IMR-90 (cell line): ENCODE measurements around the gene SPTLC2. TPM values are rescaled to one million over a fixed set of nuclear protein-coding genes. Genes with fewer than 3 reads are reported as not detected.

ENCODE experiments used
- ATAC-seq: fragments of 200-7000 bp; cut with Tn5 transposase; 2 replicates; pipeline ENCODE4 v1.9.1; 2020; ENCODE audit warnings: low read depth, mild to moderate bottlenecking, moderate library complexity
- BruUV-seq: library from RNA; stranded (reverse); fragments of 400-500 nt; replicated peaks from 2 replicates; lab custom pipeline; 2021; lab: Mats Ljungman, UMichigan
- CTCF ChIA-PET: fragments of 300-600 bp; formaldehyde crosslinking; extraction: SDS; loops from one replicate; lab custom pipeline; 2021; ENCODE audit warnings: antibody characterized with exemption; lab: Yijun Ruan, JAX
- POLR2A ChIA-PET: fragments of 300-600 bp; sonication (Branson Sonifier 250); formaldehyde crosslinking; loops from one replicate; lab custom pipeline; 2022; ENCODE audit warnings: antibody characterized with exemption; ENCODE audit not compliant: unreplicated experiment; lab: Charles Lee
- DNase-seq: peaks from one replicate; pipeline ENCODE4 v3.0.0; 2013
- H2AFZ ChIP-seq: replicated peaks from 2 replicates; pipeline ENCODE3; 2013; ENCODE audit warnings: low read length, mild to moderate bottlenecking; ENCODE audit not compliant: poor library complexity
- H2AK5ac ChIP-seq: 2 replicates; pipeline ENCODE4 v1.6.1; 2013; ENCODE audit warnings: low read depth, low read length, inconsistent platforms
- H2AK9ac ChIP-seq: replicated peaks from 2 replicates; pipeline ENCODE3; 2013; ENCODE audit warnings: mild to moderate bottlenecking, low read depth, low read length, moderate library complexity; ENCODE audit not compliant: poor library complexity
- H2BK120ac ChIP-seq: 2 replicates; pipeline ENCODE4 v1.6.1; 2013; ENCODE audit warnings: low read depth, low read length, inconsistent platforms
- H2BK15ac ChIP-seq: 3 replicates; pipeline ENCODE4 v1.6.1; 2013; ENCODE audit warnings: low read depth, low read length, inconsistent platforms
- H2BK20ac ChIP-seq: 2 replicates; pipeline ENCODE4 v1.6.1; 2013; ENCODE audit warnings: low read depth, mild to moderate bottlenecking, inconsistent platforms, low read length, moderate library complexity
- H2BK5ac ChIP-seq: 2 replicates; pipeline ENCODE4 v1.6.1; 2013; ENCODE audit warnings: mild to moderate bottlenecking, low read depth, low read length, inconsistent platforms; ENCODE audit not compliant: poor library complexity, severe bottlenecking
- H3K14ac ChIP-seq: replicated peaks from 2 replicates; pipeline ENCODE4 v1.6.1; 2013; ENCODE audit warnings: low read depth, low read length, inconsistent platforms
- H3K18ac ChIP-seq: 2 replicates; pipeline ENCODE4 v1.6.1; 2013; ENCODE audit warnings: low read depth, low read length, control low read depth
- H3K23ac ChIP-seq: 2 replicates; pipeline ENCODE4 v1.6.1; 2013; ENCODE audit warnings: low read depth, low read length, inconsistent platforms
- H3K27ac ChIP-seq: 2 replicates; pipeline ENCODE4 v1.5.1; 2013; ENCODE audit warnings: mild to moderate bottlenecking, control low read depth, low read length; ENCODE audit not compliant: insufficient read depth
- H3K27me3 ChIP-seq: 2 replicates; pipeline ENCODE4 v1.6.1; 2013; ENCODE audit warnings: low read length; ENCODE audit not compliant: control insufficient read depth, insufficient read depth
- H3K36me3 ChIP-seq: 2 replicates; pipeline ENCODE4 v1.6.1; 2013; ENCODE audit warnings: low read length, mixed read lengths; ENCODE audit not compliant: control insufficient read depth, insufficient read depth
- H3K4ac ChIP-seq: 2 replicates; pipeline ENCODE4 v1.6.1; 2013; ENCODE audit warnings: low read depth, low read length, inconsistent platforms
- H3K4me1 ChIP-seq: 2 replicates; pipeline ENCODE4 v1.6.1; 2013; ENCODE audit warnings: low read length, mixed read lengths; ENCODE audit not compliant: control insufficient read depth, insufficient read depth
- H3K4me2 ChIP-seq: 2 replicates; pipeline ENCODE4 v1.6.1; 2013; ENCODE audit warnings: low read depth, mild to moderate bottlenecking, control low read depth, low read length, moderate library complexity
- H3K4me3 ChIP-seq: 2 replicates; pipeline ENCODE4 v1.5.1; 2013; ENCODE audit warnings: low read depth, mild to moderate bottlenecking, control low read depth, low read length, moderate library complexity; ENCODE audit not compliant: insufficient read depth
- H3K56ac ChIP-seq: 2 replicates; pipeline ENCODE4 v1.6.1; 2013; ENCODE audit warnings: low read length, inconsistent platforms; ENCODE audit not compliant: insufficient read depth; ENCODE audit errors: extremely low read depth
- H3K79me1 ChIP-seq, 2 experiments: 2 replicates each; pipeline ENCODE4 v1.6.1; 2013; ENCODE audit warnings: low read length in 2 of 2, inconsistent platforms in 1 of 2, low read depth in 1 of 2
- H3K9ac ChIP-seq: 2 replicates; pipeline ENCODE4 v1.6.1; 2013; ENCODE audit warnings: low read depth, low read length, control low read depth
- H3K9me1 ChIP-seq: 2 replicates; pipeline ENCODE4 v1.6.1; 2013; ENCODE audit warnings: low read length, inconsistent platforms; ENCODE audit not compliant: insufficient read depth
- H3K9me3 ChIP-seq: 2 replicates; pipeline ENCODE4 v1.6.1; 2013; ENCODE audit warnings: low read length; ENCODE audit not compliant: control insufficient read depth, insufficient read depth
- H4K20me1 ChIP-seq: 2 replicates; pipeline ENCODE4 v1.6.1; 2013; ENCODE audit warnings: low read length, inconsistent platforms; ENCODE audit not compliant: insufficient read depth
- H4K5ac ChIP-seq: 2 replicates; pipeline ENCODE4 v1.6.1; 2013; ENCODE audit warnings: mild to moderate bottlenecking, low read depth, low read length, control low read depth
- H4K8ac ChIP-seq, 2 experiments: 2 replicates each; pipeline ENCODE4 v1.6.1; 2013; ENCODE audit warnings: low read depth in 2 of 2, low read length in 2 of 2, control low read depth in 1 of 2, inconsistent platforms in 1 of 2
- H4K91ac ChIP-seq: 2 replicates; pipeline ENCODE4 v1.6.1; 2013; ENCODE audit warnings: low read depth, low read length, inconsistent platforms; ENCODE audit not compliant: insufficient read depth
- BHLHE40 ChIP-seq: fragments of 150-350 bp; IDR thresholded peaks from 2 replicates; pipeline ENCODE4 v1.6.1; 2016; ENCODE audit warnings: mild to moderate bottlenecking, low read depth, low read length
- CEBPB ChIP-seq: IDR thresholded peaks from 2 replicates; pipeline ENCODE4 v1.6.1; 2012; ENCODE audit warnings: low read depth, low read length, improper control_type of control experiment
- CHD1 ChIP-seq: IDR thresholded peaks from 2 replicates; pipeline ENCODE4 v1.6.1; 2012; ENCODE audit warnings: low read depth, low read length, improper control_type of control experiment
- FOS ChIP-seq: fragments of 150-350 bp; IDR thresholded peaks from 2 replicates; pipeline ENCODE4 v1.6.1; 2016; ENCODE audit warnings: low read depth, low read length
- MAFK ChIP-seq: IDR thresholded peaks from 2 replicates; pipeline ENCODE4 v1.6.1; 2012; ENCODE audit warnings: low read depth, low read length, improper control_type of control experiment
- MAZ ChIP-seq: IDR thresholded peaks from 2 replicates; pipeline ENCODE4 v1.6.1; 2012; ENCODE audit warnings: low read depth, mild to moderate bottlenecking, low read length, improper control_type of control experiment, moderate library complexity, borderline replicate concordance
- MXI1 ChIP-seq: IDR thresholded peaks from 2 replicates; pipeline ENCODE4 v1.6.1; 2012; ENCODE audit warnings: low read depth, mild to moderate bottlenecking, low read length, moderate library complexity, borderline replicate concordance
- NFE2L2 ChIP-seq: fragments of 150-350 bp; IDR thresholded peaks from 2 replicates; pipeline ENCODE4 v1.6.1; 2016; ENCODE audit warnings: low read depth, mild to moderate bottlenecking, low read length
- POLR2A ChIP-seq: IDR thresholded peaks from 2 replicates; pipeline ENCODE4 v1.6.1; 2012; ENCODE audit warnings: mild to moderate bottlenecking, low read depth, low read length
- RAD21 ChIP-seq: IDR thresholded peaks from 2 replicates; pipeline ENCODE4 v1.6.1; 2012; ENCODE audit warnings: low read length, improper control_type of control experiment
- RCOR1 ChIP-seq: IDR thresholded peaks from 2 replicates; pipeline ENCODE4 v1.6.1; 2012; ENCODE audit warnings: mild to moderate bottlenecking, low read length, improper control_type of control experiment; ENCODE audit not compliant: insufficient replicate concordance
- SMC3 ChIP-seq: fragments of 150-350 bp; IDR thresholded peaks from 2 replicates; pipeline ENCODE4 v1.6.1; 2016; ENCODE audit warnings: low read depth, mild to moderate bottlenecking, antibody characterized with exemption, low read length, moderate library complexity
- WGBS, 2 experiments: methylation state at CpG; one replicate each; pipeline versions ENCODE4 v1.1.5 to v1.1.7; 2013; ENCODE audit warnings: missing lambda C conversion rate in 2 of 2; ENCODE audit not compliant: insufficient read length in 1 of 2; ENCODE audit errors: extremely low coverage in 2 of 2; 5-methylcytosine and 5-hydroxymethylcytosine counted together
- dilution Hi-C: fragments of 300-500 bp; cut with HindIII; formaldehyde crosslinking; loops from one replicate; pipeline ENCODE4 v1.14.3; 2018; ENCODE audit warnings: low sequenced_read_pairs; ENCODE audit not compliant: unreplicated experiment
- in situ Hi-C: fragments of 300-500 bp; cut with MboI; formaldehyde crosslinking; loops from 3 replicates; pipeline ENCODE4 v1.14.3; 2019; ENCODE audit warnings: low sequenced_read_pairs, inconsistent platforms, mixed read lengths
- intact Hi-C: fragments of 100-400 bp; cut with micrococcal nuclease; formaldehyde crosslinking; loops from 2 replicates; pipeline ENCODE4 v1.10.0; 2022
- polyA plus RNA-seq, 3 experiments: library from polyadenylated mRNA; depleted of rRNA; stranded (reverse); fragments of >200 nt; gene quantifications; 2 replicates each; pipeline ENCODE4 v1.2.3, GENCODE V29; 2012; ENCODE audit warnings: low replicate concordance in 1 of 3
- total RNA-seq: library from RNA; depleted of rRNA; stranded (reverse); fragments of >200 nt; gene quantifications from 2 replicates; pipeline ENCODE4 v1.2.3, GENCODE V29; 2012
- TF ChIP-seq, protein P1 (sequence below): fragments of 150-350 bp; IDR thresholded peaks from 2 replicates; pipeline ENCODE4 v1.6.1; 2016; ENCODE audit warnings: low read depth, mild to moderate bottlenecking, low read length, moderate library complexity, borderline replicate concordance
- TF ChIP-seq, protein P2 (sequence below): fragments of 150-350 bp; IDR thresholded peaks from 2 replicates; pipeline ENCODE4 v1.6.1; 2017; ENCODE audit warnings: mild to moderate bottlenecking, antibody characterized with exemption, low read length, low read depth
- TF ChIP-seq, protein P3 (sequence below): conservative IDR thresholded peaks from 2 replicates; pipeline ENCODE4 v1.5.1; 2012; ENCODE audit warnings: mild to moderate bottlenecking, low read depth, low read length, improper control_type of control experiment

Gene SPTLC2
- total and polyA plus RNA-seq, 2 of the 4 experiments (the other 2 are of a cell fraction), result 22.6 to 68.3 TPM

DNA sequence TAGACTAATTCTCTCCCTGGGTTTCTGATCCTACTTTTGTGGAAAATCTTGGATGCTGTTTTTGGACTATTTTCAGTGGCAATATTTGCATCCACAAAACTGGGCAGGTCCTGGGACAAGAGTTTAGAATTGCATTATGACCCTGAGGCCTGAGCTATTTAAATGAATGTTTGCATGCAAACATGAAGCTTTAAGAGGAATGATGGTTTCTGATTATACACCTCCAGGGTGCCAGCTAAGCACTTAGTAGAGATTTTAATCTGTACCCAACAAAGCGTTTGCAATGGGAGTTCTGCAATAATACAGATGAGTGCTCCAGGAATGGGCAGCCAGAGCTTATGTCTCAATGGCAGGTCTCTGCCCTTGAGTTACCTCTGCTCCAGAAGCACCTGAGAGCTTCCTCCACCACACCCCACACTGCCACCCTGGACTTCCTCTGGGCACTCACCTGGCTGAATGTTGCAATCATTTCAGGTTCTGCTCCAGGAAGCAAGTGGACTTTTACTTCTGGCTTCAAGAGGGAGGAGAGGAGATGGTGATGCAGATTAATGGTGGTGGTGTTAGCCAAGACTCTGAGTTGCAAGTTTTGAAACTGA is 6.0 kb upstream of the SPTLC2 start:
- ChIA-PET CTCF (interaction anchor here (0.9 kb wide), 1 partner anchor 87 kb away, joined by 4 read pairs; no protein-coding TSS in a partner anchor), POLR2A (no interaction called here)
- H2BK20ac ChIP-seq, result no peak overlapping the region
- no peak overlapping the region for H3K14ac ChIP-seq
- in situ Hi-C loops, result no loop called here
- no peak overlapping the region for H3K27ac ChIP-seq
- H3K18ac ChIP-seq, result no peak overlapping the region
- H3K23ac ChIP-seq, result no peak overlapping the region
- no peak overlapping the region for H3K4me2 ChIP-seq
- H4K20me1 ChIP-seq, result no peaks in the 10 kb centered on the region
- H2AFZ ChIP-seq, result no peak overlapping the region
- no peak overlapping the region for H4K91ac ChIP-seq
- H2BK120ac ChIP-seq, result no peak overlapping the region
- H3K36me3 ChIP-seq, result no peaks in the 10 kb centered on the region
- DNase-seq (no peak), ATAC-seq (no peak)
- no TSS peak for BruUV-seq
- no peak overlapping the region for H3K4ac ChIP-seq
- H3K4me1 ChIP-seq, result no peaks in the 10 kb centered on the region
- no peak overlapping the region for H2BK5ac ChIP-seq
- no peak for TF ChIP-seq POLR2A
- TF ChIP-seq, protein P1, sequence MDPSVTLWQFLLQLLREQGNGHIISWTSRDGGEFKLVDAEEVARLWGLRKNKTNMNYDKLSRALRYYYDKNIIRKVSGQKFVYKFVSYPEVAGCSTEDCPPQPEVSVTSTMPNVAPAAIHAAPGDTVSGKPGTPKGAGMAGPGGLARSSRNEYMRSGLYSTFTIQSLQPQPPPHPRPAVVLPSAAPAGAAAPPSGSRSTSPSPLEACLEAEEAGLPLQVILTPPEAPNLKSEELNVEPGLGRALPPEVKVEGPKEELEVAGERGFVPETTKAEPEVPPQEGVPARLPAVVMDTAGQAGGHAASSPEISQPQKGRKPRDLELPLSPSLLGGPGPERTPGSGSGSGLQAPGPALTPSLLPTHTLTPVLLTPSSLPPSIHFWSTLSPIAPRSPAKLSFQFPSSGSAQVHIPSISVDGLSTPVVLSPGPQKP, result no peak
- no peak for TF ChIP-seq CHD1
- no peak for TF ChIP-seq SMC3
- TF ChIP-seq CEBPB, result no peak
- TF ChIP-seq NFE2L2, result no peak
- TF ChIP-seq, protein P2, sequence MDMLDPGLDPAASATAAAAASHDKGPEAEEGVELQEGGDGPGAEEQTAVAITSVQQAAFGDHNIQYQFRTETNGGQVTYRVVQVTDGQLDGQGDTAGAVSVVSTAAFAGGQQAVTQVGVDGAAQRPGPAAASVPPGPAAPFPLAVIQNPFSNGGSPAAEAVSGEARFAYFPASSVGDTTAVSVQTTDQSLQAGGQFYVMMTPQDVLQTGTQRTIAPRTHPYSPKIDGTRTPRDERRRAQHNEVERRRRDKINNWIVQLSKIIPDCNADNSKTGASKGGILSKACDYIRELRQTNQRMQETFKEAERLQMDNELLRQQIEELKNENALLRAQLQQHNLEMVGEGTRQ, result no peak
- no peak for TF ChIP-seq MXI1
- TF ChIP-seq, protein P3, sequence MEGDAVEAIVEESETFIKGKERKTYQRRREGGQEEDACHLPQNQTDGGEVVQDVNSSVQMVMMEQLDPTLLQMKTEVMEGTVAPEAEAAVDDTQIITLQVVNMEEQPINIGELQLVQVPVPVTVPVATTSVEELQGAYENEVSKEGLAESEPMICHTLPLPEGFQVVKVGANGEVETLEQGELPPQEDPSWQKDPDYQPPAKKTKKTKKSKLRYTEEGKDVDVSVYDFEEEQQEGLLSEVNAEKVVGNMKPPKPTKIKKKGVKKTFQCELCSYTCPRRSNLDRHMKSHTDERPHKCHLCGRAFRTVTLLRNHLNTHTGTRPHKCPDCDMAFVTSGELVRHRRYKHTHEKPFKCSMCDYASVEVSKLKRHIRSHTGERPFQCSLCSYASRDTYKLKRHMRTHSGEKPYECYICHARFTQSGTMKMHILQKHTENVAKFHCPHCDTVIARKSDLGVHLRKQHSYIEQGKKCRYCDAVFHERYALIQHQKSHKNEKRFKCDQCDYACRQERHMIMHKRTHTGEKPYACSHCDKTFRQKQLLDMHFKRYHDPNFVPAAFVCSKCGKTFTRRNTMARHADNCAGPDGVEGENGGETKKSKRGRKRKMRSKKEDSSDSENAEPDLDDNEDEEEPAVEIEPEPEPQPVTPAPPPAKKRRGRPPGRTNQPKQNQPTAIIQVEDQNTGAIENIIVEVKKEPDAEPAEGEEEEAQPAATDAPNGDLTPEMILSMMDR, result no peak
- no peak for TF ChIP-seq RCOR1
- TF ChIP-seq FOS, result no peak
- no peak for TF ChIP-seq RAD21
- TF ChIP-seq BHLHE40, result no peak
- TF ChIP-seq MAFK, result no peak
- no peak for TF ChIP-seq MAZ
- H2BK15ac ChIP-seq, result no peak overlapping the region
- no peak overlapping the region for H2AK9ac ChIP-seq
- H3K79me1 ChIP-seq, result no peaks in the 10 kb centered on the region
- H3K27me3 ChIP-seq, result peaks cover 2% of the 10 kb centered on the region; the same call in 1 of the 2 replicates
- H3K56ac ChIP-seq, result no peak overlapping the region
- no peak overlapping the region for H3K9ac ChIP-seq
- no peak overlapping the region for H3K4me3 ChIP-seq
- no peak overlapping the region for H4K5ac ChIP-seq
- no peak overlapping the region for H4K8ac ChIP-seq
- intact Hi-C loops, result no loop called here
- no peaks in the 10 kb centered on the region for H3K9me3 ChIP-seq
- no peak overlapping the region for H2AK5ac ChIP-seq
- H3K9me1 ChIP-seq, result no peaks in the 10 kb centered on the region
- dilution Hi-C loops, result no loop called here
- WGBS, 2 experiments, result 60% methylated on average over 1 of the region's 1 CpG; no CpG with 5 or more reads in 1 of the 2 experiments
